GM19035 (cell line): ENCODE results near the gene CERS1.
"Not testable (repeated sequence)": the region's sequence is repeated elsewhere in the genome, so short reads cannot be mapped to it uniquely, and the experiment has no call there.

Experiments used
- ATAC-seq: cut with Tn5 transposase; IDR thresholded peaks from one replicate; pipeline ENCODE4 v1.9.1; 2021; ENCODE audit not compliant: unreplicated experiment

The CERS1 gene

DNA sequence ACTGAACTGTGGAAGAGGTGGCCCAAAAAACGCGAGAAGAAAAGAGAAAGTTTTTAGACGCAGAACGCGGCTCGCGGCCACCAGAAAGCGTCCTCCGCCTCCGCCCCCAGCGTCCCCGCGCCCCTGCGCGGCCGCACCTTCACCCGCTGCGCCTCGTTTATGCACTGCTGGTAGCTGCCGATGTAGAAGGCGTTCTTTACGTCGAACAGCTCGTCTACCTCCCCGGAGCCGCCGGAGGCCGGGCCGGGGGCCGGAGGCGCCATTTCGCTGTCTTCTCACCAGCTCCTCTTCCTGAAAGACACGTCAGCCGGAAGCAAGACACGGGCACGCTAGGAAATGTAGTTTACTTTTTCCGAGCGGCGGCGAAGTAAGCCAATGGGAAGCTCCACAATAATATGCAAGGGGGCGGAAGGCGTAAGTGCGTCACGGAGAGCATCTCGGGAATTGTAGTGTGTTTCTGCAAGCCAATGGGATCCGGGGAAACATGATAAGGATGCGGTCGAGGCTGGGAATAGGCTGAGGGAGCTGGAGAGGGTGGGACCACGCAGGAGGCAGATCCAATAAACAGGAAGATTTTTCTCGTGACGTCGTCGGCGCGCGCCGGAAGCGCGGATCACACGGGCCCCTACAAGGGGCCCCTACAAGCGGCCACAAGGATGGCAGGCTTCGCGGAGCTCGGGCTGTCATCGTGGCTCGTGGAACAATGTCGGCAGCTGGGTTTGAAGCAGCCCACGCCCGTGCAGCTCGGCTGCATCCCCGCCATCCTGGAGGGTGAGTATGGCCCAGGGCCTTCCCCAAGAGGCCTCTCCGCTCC lies 23.3 kb upstream of the CERS1 start, which contains the start of the genes COPE and DDX49:
TSS of gene COPE (minus strand) at position 302 of the 814 bp plus-strand sequence. CDS start at position 263, 39 bp downstream.
TSS of gene DDX49 (plus strand) at position 630 of the 814 bp plus-strand sequence. CDS start at position 657, 27 bp downstream.
- peak; percentile 93 for ATAC-seq

DNA sequence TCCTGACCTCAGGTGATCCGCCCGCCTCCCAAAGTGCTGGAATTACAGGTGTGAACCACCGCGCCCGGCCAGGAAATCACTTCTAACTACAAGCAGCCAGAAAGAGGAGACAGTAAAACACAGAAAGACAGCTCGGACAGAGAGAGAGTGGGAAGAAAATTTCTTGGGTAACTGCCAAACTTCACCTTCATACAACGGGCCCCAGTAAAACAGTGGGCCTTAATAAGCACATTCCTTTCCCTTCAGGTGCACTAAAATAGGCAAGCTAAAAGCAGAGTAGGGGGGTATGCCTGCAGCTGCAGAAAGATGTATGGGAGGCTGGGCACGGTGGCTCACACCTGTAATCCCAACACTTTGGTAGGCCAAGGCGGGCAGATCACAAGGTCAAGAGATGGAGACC lies 21.6 kb upstream of the CERS1 start:
- ATAC-seq, result not testable (repeated sequence)

DNA sequence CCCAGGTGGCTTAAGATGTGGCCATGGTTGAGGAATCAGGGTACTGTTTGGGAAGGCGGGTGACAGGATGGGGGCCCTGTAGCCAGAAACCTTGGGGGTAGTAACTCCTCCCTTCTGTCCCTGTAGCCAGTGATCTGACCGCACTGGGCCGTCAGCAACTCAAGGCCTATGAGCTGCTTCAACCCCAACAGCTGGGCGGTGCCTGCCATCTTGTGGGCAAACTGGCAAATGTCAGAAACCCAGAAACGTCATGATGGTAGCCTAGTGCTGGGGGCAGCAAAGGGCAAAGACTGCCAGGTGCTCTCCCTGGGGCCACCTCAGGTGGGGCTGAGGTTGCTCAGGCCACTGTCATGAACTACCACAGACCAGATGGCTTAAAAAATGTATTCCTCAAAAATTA lies 19.7 kb upstream of the CERS1 start:
- no peak for ATAC-seq

DNA sequence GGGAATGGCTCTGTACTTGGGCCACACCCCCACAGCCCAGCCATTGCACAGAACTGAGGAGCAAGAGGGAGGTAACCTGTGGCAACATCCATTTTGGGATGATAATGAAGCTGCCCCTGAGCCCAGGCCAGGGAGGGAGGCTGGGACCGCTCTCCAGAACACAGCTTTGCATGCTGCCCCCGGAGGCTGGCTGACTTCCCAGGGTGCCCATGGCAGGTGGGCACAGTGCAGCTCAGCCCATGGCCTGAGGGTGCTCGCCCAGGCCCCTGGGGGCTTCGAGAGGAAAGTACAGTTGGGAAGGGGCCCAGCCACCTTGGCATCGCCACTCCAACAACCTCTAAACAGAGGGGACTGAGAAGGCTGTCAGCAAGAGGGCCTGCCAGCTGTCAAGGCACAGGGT lies 17.5 kb upstream of the CERS1 start:
- no peak for ATAC-seq

DNA sequence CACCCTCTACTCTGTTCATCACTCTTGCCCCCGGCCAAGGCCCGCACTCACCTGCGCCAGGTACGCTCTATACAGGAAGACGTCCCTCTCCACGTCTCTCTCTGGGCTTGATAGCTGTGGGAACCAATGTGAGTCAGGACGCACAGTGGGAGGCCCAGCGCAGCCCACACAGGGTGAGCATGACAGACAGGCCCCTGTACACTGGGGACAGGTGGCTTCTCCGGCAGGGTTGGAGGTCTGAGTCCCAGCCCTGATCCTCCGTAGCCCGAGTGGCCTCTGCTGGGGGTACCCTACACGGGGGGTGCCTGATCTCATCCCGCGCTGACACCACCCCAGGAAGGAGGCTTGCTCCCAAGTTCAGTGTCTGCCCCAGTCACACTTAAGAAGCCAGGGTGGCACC lies 17.0 kb upstream of the CERS1 start:
- no peak for ATAC-seq

DNA sequence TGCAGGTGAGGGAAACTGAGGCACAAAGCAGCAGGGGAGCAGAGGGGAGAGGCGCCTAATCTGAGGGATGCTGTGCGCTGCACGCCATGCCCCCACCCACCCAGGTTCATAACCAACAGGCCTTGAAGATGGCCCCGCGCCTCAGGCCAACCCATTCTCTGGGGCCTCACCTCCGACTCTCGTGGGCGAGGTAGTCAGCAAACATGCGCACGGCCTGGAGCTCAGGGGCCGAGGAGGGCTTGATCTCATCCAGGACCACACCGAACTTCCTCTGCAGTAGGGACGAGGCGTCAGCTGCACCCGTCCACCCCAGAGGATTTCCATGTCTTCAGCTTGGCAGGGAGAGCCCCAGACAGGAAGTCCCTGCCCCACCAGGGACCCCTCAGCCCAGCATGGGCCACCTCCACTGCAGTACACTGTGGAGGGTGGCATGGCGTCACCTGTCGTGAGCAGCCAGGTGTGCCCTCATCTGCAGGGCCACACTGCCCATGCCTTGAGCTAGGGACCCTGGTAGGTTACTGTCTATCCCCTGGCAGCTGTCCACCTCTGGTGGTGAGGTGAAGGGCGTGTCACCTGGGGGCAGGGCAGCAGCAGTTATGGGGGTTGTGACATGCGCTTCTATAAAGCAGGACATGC lies 15.0 kb upstream of the CERS1 start:
- no peak for ATAC-seq

DNA sequence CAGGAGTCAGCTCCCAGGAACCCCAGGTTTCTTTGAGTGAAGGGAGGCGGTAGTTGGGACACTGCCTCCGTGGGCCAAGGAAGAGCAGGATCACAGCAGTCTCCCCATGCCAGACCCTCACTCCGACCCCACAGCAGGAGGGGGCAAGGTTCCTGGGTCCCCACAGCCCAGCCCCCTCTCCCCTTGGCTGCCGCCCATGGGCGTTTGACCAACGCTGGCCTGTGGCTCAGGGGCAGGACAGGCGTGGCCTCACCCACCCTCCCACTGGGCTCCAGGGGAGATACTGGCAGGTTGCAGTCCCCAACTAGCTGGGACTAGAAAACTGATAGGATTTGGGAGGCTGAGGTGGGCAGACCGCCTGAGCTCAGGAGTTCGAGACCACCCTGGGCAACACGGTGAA lies 14.1 kb upstream of the CERS1 start:
- ATAC-seq, result no peak

DNA sequence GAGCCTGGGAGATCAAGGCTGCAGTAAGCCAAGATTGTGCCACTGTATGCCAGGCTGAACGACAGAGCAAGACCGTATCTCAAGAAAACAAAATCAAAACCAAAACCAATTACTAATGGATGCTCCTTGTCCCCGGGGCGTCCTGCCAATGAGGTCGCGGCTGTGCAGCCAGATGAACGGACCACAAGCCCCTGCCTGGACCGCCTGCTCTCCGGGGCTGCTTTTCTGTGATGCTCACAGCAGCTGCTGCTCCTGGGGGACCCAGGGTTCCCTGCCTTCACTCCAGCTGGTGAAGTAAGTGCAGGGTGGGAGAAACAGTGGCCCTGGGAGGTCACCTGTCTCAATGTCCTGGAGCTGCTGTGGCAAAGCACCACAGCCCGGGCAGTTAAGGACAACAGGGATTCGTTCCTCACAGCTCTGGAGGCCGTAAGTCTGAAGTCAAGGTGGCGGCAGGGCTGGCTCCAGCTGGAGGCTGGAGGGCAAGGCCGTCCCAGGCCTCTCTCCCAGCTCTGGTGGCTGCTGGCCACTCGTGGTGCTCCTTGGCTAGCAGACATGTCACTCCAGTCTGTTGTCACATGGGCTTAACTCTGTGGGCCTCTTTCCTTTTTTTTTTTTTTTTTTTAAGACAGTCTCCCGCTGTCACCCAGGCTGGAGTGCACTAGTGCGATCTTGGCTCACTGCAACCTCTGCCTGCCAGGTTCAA lies 13.1 kb upstream of the CERS1 start:
- no peak for ATAC-seq

DNA sequence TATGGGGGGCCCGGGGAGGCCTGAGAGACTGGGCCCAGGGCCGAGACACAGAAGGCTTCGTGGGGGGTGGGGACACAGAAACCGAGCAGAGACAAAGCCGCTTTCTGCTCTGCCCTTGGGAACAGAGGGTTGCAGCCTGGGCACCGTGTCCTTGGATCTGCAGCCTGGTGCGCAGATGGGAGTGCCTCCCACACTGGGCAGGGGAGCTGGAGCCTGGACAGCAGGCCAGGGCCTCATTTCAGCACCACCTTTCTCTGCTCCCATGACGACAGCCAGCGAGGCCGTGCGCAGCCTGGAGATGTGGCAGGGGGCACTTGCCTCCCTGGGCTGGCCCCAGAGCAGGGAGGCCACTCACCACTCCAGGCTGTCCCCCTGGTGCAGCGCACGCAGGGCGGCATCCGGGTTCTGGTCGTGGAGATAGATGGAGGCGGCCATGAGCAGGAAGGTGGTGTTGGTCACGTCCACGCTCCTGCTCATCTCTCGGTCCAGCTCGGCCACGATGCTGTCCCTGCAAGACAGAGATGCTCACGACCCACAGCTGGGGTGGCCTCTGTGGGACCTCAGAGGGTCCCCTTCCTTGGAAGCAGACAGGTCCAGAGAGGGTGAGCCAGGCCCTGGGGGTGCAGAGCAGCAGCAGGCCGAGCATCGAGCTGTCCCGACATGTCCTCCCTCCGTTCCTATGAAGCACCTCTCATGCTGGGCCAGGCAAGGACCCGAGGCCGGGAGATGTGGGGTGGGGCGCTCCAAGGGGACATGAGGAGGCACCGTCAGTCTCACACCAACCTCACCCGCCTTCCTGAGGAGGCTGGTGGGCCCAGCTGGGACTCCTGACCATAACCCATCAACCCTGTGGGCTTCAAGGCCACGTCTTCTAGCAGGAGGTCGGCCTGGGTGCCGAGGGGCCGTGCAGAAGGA lies 10.9 kb upstream of the CERS1 start:
- no peak for ATAC-seq

GRCh38 chr19:18905513-18906236 lies 9.7 kb upstream of the CERS1 start:
- no peak for ATAC-seq

DNA sequence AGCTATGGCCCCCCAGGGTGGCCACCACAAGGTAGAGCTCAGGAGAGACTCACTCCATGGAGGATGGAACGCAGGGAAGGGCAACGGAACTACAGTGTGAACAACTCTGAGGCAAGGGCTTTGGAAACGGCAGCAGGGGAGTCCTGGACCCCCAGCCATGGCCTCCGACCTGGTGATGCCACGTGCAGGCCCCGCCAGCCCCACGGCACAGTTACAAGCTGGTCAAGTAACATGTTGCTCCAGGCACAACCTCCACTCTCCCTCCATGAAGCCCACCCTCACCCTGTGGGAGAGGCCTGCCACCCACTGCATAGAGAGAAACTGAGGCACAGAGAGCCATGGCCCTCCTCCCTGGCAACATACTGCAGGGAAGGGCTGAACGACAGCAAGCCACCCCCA lies 9.1 kb upstream of the CERS1 start:
- ATAC-seq, result no peak

- no peak for ATAC-seq
Measured at GRCh38 chr19:18904334-18905057, 8.5 kb upstream of the CERS1 start.

GRCh38 chr19:18903156-18904037 lies 7.4 kb upstream of the CERS1 start:
- ATAC-seq, result no peak

DNA sequence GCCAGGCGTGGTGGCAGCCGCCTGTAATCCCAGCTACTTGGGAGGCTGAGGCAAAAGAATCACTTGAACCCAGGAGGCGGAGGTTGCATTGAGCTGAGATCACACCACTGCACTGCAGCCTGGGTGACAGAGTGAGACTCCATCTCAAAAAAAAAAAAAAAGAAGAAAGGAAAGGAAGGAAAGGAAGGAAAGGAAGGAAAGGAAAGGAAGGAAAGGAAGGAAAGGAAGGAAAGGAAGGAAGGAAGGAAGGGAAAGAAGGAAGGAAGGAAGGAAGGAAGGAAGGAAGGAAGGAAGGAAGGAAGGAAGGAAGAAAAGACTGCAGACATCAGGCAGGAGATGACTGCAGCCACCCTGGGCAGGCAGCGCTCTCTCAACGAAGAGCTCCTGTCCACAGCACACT lies 6.6 kb upstream of the CERS1 start:
- not testable (repeated sequence) for ATAC-seq

DNA sequence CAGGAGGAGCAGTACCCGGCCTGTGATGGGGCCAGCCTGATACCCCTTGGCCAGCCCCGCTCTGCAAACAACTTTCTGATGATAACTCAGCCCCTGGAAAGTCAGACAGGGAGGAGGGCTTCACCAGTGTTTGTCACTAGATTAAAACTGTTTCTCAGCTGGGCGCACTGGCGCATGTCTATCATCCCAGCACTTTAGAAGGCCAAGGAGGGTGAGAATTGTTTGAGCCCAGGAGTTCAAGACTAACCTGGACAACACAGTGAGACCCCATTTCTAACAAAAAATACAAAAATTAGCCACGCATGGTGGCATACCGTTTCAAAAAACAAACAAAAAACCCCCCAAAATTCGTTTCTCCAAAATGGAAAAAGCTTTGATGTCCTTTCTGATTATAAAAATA lies 5.5 kb upstream of the CERS1 start:
- no peak for ATAC-seq

DNA sequence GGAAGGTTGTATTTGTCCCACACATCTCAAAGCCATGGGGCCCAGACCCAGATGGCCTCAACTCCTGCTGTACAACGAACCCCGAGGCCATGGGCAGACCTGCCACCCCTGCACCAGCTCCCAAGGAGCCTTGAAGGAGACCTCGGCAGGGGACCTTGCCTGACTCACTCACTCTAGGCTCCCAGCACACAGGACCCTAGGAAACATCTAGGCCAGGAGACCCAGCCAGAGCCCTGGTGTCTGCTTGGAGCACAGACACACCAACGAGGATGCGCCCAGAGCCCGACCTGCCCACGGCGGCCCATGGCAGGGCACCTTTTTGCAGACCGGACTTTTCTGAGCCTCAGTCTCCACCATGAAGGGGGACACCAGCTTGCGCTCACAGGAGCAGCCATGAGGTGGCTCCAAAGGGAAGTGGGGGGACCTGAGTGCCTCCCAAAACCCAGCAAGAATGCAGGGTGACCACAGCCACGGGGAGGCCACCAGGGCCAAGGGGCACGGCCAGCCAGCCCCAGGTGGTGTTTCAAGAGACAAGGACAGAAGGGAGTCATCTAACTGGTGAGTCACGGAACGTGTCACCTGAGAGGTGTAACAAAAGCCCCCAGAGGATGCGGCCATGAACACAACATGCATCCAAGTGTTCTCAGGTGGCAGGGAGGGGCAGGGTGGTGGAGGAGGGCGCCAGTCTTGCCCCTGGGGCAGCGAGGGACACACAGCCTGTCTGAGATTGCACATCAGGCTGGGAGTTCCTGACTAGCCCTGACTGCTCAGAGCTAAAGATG lies 4.9 kb upstream of the CERS1 start:
- no peak for ATAC-seq

GRCh38 chr19:18899624-18900560 lies 3.9 kb upstream of the CERS1 start:
- no peak for ATAC-seq
